ENCODE data around the gene KRT3. TPM values are rescaled to one million over a fixed set of nuclear protein-coding genes. Genes with fewer than 3 reads are reported as not detected.

Gene KRT3
- total RNA-seq, 1 experiment from 2014 or later = not detected

GRCh38 chr12:52794479-52795331 lies 1.2 kb downstream of the KRT3 start:
- no peak overlapping the region for H3K4me3 ChIP-seq (replicated peaks in 1 of 2; ENCODE audit: low read depth in 1 of 2, low read length in 2 of 2)
- no peaks in the 10 kb centered on the region for H3K9me2 ChIP-seq (ENCODE audit: insufficient read depth)
- H3K4me2 ChIP-seq (ENCODE audit: low read length) = no peak overlapping the region
- H3K79me2 ChIP-seq (ENCODE audit: insufficient read depth, low read length) = no peaks in the 10 kb centered on the region
- no peaks in the 10 kb centered on the region for H3K27me3 ChIP-seq (ENCODE audit: insufficient read depth, low read length)
- DNase-seq (ENCODE audit: low read depth, low spot score) = no peak
- BruUV-seq (replicated peaks) = no TSS peak
- CTCF ChIA-PET = no interaction called here
- TF ChIP-seq, protein P1, sequence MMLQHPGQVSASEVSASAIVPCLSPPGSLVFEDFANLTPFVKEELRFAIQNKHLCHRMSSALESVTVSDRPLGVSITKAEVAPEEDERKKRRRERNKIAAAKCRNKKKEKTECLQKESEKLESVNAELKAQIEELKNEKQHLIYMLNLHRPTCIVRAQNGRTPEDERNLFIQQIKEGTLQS (IDR thresholded peaks at IDR 0.05) = no peak
- TF ChIP-seq CBX3 (IDR thresholded peaks at IDR 0.05; ENCODE audit: low read depth) (no peak), YY1 (IDR thresholded peaks at IDR 0.05; ENCODE audit: extremely low read depth, insufficient replicate concordance, low read depth, low read length) (no peak), POLR2A (IDR thresholded peaks at IDR 0.05; ENCODE audit: borderline replicate concordance, extremely low read depth, insufficient read depth, insufficient read length) (no peak), EZH2phosphoT487 (IDR thresholded peaks at IDR 0.05; ENCODE audit: borderline replicate concordance) (no peak), FOSL1 (IDR thresholded peaks at IDR 0.05; ENCODE audit: low read depth) (no peak), ZFX (IDR thresholded peaks at IDR 0.05) (no peak), SIN3A (IDR thresholded peaks at IDR 0.05; ENCODE audit: low read depth) (no peak), POLR2AphosphoS5 (IDR thresholded peaks at IDR 0.05; ENCODE audit: low read depth, low read length) (no peak), SP1 (IDR thresholded peaks at IDR 0.05; ENCODE audit: low read depth) (no peak), JUND (IDR thresholded peaks at IDR 0.05) (no peak), RAD21 (IDR thresholded peaks at IDR 0.05; ENCODE audit: low read depth) (no peak), EGR1 (IDR thresholded peaks at IDR 0.05; ENCODE audit: low read depth) (no peak), ZBTB33 (IDR thresholded peaks at IDR 0.05; ENCODE audit: extremely low read depth, insufficient replicate concordance, low read length) (no peak), ZNF274 (IDR thresholded peaks at IDR 0.05; ENCODE audit: low read depth, low read length) (no peak), SRF (IDR thresholded peaks at IDR 0.05; ENCODE audit: low read depth) (no peak)
- TF ChIP-seq, protein P2, sequence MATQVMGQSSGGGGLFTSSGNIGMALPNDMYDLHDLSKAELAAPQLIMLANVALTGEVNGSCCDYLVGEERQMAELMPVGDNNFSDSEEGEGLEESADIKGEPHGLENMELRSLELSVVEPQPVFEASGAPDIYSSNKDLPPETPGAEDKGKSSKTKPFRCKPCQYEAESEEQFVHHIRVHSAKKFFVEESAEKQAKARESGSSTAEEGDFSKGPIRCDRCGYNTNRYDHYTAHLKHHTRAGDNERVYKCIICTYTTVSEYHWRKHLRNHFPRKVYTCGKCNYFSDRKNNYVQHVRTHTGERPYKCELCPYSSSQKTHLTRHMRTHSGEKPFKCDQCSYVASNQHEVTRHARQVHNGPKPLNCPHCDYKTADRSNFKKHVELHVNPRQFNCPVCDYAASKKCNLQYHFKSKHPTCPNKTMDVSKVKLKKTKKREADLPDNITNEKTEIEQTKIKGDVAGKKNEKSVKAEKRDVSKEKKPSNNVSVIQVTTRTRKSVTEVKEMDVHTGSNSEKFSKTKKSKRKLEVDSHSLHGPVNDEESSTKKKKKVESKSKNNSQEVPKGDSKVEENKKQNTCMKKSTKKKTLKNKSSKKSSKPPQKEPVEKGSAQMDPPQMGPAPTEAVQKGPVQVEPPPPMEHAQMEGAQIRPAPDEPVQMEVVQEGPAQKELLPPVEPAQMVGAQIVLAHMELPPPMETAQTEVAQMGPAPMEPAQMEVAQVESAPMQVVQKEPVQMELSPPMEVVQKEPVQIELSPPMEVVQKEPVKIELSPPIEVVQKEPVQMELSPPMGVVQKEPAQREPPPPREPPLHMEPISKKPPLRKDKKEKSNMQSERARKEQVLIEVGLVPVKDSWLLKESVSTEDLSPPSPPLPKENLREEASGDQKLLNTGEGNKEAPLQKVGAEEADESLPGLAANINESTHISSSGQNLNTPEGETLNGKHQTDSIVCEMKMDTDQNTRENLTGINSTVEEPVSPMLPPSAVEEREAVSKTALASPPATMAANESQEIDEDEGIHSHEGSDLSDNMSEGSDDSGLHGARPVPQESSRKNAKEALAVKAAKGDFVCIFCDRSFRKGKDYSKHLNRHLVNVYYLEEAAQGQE (IDR thresholded peaks at IDR 0.05; ENCODE audit: low read depth) = no peak
- H3K9ac ChIP-seq (ENCODE audit: low read length) = no peak overlapping the region
- H3K9me3 ChIP-seq (ENCODE audit: control insufficient read depth in 1 of 2, insufficient read depth in 1 of 2, low read depth in 1 of 2, low read length in 2 of 2) = no peaks in the 10 kb centered on the region
- H3K4me1 ChIP-seq (ENCODE audit: control insufficient read depth in 1 of 2, insufficient read depth in 2 of 2, low read length in 2 of 2) = peaks cover 8 to 38% of the 10 kb centered on the region in 2 experiments; a peak in 3 of 4 replicates
- H2AFZ ChIP-seq (ENCODE audit: low read depth, low read length, poor library complexity, severe bottlenecking) = no peak overlapping the region
- no peak for ATAC-seq
- H3K27ac ChIP-seq (ENCODE audit: low read depth, low read length) = no peak overlapping the region
- H4K20me1 ChIP-seq (ENCODE audit: insufficient read depth) = no peaks in the 10 kb centered on the region
- intact Hi-C loops (cut with micrococcal nuclease) = no loop called here
- RAD21 ChIA-PET (ENCODE audit: low non-redundant PET in 1 of 2, low total read pairs in 2 of 2, uncharacterized antibody in 2 of 2, unreplicated experiment in 2 of 2) = no interaction called here
- POLR2A ChIA-PET = no interaction called here
- no peaks in the 10 kb centered on the region for H3K36me3 ChIP-seq (ENCODE audit: control insufficient read depth in 1 of 2, insufficient read depth in 2 of 2, low read length in 2 of 2)

Data from HCT116 (cell line).